ENCODE results near the gene TIPARP.

DNA sequence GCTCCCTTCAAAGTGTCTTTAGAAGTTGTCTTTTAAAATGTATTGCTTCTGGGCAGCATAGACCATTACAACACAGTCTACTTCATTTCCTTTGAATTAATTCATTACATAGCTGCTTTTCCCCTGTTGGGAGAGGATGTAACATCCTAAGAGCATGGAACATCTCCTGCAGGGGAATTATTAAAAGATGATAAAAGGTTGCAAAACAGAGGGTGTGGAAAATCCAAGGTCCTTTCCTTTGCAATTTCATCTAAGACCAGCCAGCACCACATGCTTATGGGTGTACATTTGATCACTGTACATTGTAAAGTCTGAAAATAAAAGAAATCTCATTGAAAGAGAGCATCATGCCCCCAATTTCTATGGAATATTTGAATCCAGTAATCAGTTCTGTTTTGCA is 57.4 kb downstream of the TIPARP start:
- TF ChIP-seq SRF (IDR thresholded peaks at IDR 0.05; ENCODE audit: low read depth, low read length) (no peak), SIN3A (conservative IDR thresholded peaks at IDR 0.05 in 1 of 2, IDR thresholded peaks at IDR 0.05 in 1 of 2; ENCODE audit: low read depth in 1 of 2, low read length in 2 of 2) (no peak), SUZ12 (IDR thresholded peaks at IDR 0.05; ENCODE audit: low read length) (no peak), PHF8 (conservative IDR thresholded peaks at IDR 0.05; ENCODE audit: low read depth, low read length) (no peak), POLR2A (IDR thresholded peaks at IDR 0.05; ENCODE audit: control extremely low read depth in 1 of 2, low read depth in 2 of 2, low read length in 2 of 2) (no peak), YY1 (IDR thresholded peaks at IDR 0.05; ENCODE audit: low read depth, low read length) (no peak), SP2 (IDR thresholded peaks at IDR 0.05; ENCODE audit: low read length) (no peak), EZH2 (IDR thresholded peaks at IDR 0.05; ENCODE audit: low read depth, low read length, severe bottlenecking) (no peak), CEBPB (IDR thresholded peaks at IDR 0.05; ENCODE audit: low read depth, low read length) (no peak)
- TF ChIP-seq, protein P1, sequence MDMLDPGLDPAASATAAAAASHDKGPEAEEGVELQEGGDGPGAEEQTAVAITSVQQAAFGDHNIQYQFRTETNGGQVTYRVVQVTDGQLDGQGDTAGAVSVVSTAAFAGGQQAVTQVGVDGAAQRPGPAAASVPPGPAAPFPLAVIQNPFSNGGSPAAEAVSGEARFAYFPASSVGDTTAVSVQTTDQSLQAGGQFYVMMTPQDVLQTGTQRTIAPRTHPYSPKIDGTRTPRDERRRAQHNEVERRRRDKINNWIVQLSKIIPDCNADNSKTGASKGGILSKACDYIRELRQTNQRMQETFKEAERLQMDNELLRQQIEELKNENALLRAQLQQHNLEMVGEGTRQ (IDR thresholded peaks at IDR 0.05; ENCODE audit: low read length): no peak
- TF ChIP-seq, protein P2, sequence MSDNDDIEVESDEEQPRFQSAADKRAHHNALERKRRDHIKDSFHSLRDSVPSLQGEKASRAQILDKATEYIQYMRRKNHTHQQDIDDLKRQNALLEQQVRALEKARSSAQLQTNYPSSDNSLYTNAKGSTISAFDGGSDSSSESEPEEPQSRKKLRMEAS (IDR thresholded peaks at IDR 0.05): no peak
